Activated CD8-positive, alpha-beta T cell treated with anti-CD3 and anti-CD28 coated beads, Interleukin-2, amount 10 ng/mL, durations not matched to agents 7 days and 5 days (primary cell): ENCODE measurements around the gene TNFRSF6B. TPM values are rescaled to one million over a fixed set of nuclear protein-coding genes. Genes with fewer than 3 reads are reported as not detected.
A peak's percentile ranks its signal among the peaks of the same experiment; 100 is the strongest.

Source experiments
- ATAC-seq: fragments of 150-1000 bp; cut with Tn5 transposase; one replicate; pipeline ENCODE4 v1.10.0; 2021; ENCODE audit warnings: moderate library complexity
- CTCF ChIA-PET: fragments of 350-600 bp; sonication (Branson Sonifier 250); formaldehyde crosslinking; loops from one replicate; lab custom pipeline; 2021; ENCODE audit warnings: antibody characterized with exemption; lab: Charles Lee
- POLR2A ChIA-PET: fragments of 350-600 bp; sonication (Branson Sonifier 250); formaldehyde crosslinking; loops from one replicate; lab custom pipeline; 2021; ENCODE audit warnings: antibody characterized with exemption; lab: Charles Lee
- DNase-seq: peaks from one replicate; pipeline ENCODE4 v3.0.0-alpha.2; 2020
- H3K27ac Mint-ChIP-seq: one replicate; pipeline ENCODE4 v1.8.0; 2021; ENCODE audit warnings: mild to moderate bottlenecking, mixed read lengths
- H3K27me3 Mint-ChIP-seq: one replicate; pipeline ENCODE4 v1.8.0; 2021; ENCODE audit warnings: low read depth, mixed read lengths
- H3K36me3 Mint-ChIP-seq: one replicate; pipeline ENCODE4 v1.8.0; 2021; ENCODE audit warnings: low read depth, mixed read lengths
- H3K4me1 Mint-ChIP-seq: one replicate; pipeline ENCODE4 v1.8.0; 2021; ENCODE audit warnings: low read depth, mixed read lengths
- H3K4me3 Mint-ChIP-seq: one replicate; pipeline ENCODE4 v1.8.0; 2021; ENCODE audit warnings: mild to moderate bottlenecking, mixed read lengths
- H3K9me3 Mint-ChIP-seq: one replicate; pipeline ENCODE4 v1.8.0; 2022; ENCODE audit warnings: mixed read lengths; ENCODE audit not compliant: insufficient read depth
- total RNA-seq, 2 experiments: library from RNA; stranded (reverse); gene quantifications; one replicate each; pipeline ENCODE4 v1.2.3, GENCODE V29; 2021

TNFRSF6B gene
- total RNA-seq, 2 experiments from 2014 or later = not detected

DNA sequence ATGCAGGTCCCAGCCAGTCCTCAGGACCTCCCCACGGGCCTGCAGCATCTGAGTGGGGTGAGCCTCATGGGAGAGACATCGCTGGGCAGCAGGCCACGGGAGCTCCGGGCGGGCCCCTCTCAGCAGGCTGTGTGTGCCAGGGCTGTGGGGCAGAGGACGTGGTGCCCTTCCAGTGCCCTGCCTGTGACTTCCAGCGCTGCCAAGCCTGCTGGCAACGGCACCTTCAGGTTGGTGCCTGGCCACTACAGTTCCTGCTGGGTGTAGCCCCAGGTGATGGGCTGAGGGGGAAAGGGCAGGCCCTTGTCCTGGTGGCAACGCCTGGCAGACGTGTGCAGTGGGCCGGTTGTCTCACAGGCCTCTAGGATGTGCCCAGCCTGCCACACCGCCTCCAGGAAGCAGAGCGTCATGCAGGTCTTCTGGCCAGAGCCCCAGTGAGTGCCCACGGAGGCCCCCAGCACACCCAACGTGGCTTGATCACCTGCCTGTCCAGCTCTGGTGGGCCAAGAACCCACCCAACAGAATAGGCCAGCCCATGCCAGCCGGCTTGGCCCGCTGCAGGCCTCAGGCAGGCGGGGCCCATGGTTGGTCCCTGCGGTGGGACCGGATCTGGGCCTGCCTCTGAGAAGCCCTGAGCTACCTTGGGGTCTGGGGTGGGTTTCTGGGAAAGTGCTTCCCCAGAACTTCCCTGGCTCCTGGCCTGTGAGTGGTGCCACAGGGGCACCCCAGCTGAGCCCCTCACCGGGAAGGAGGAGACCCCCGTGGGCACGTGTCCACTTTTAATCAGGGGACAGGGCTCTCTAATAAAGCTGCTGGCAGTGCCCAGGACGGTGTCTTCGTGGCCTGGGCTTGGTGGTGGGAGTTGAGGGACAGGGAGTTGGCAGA lies 787 bp upstream of the TNFRSF6B start:
- no peak overlapping the region for H3K27ac Mint-ChIP-seq
- DNase-seq (no peak), ATAC-seq (no peak)
- ChIA-PET CTCF (no interaction called here), POLR2A (interaction anchor here (0.8 to 1.1 kb wide), 2 partner anchors 9 to 13 kb away, joined by 3 read pairs; no protein-coding TSS in a partner anchor)
- H3K36me3 Mint-ChIP-seq = peaks cover 28% of the 10 kb centered on the region
- H3K4me3 Mint-ChIP-seq = peak overlapping the region; percentile 8
- peaks cover 9% of the 10 kb centered on the region for H3K4me1 Mint-ChIP-seq
- H3K9me3 Mint-ChIP-seq = no peaks in the 10 kb centered on the region
- H3K27me3 Mint-ChIP-seq = no peaks in the 10 kb centered on the region

GRCh38 chr20:63696306-63696627 lies 185 bp upstream of the TNFRSF6B start:
- H3K4me3 Mint-ChIP-seq = no peak overlapping the region
- H3K9me3 Mint-ChIP-seq = no peaks in the 10 kb centered on the region
- POLR2A ChIA-PET = interaction anchor here (0.8 kb wide), 1 partner anchor 12 kb away, joined by 3 read pairs; no protein-coding TSS in a partner anchor
- CTCF ChIA-PET = no interaction called here
- DNase-seq (peak; percentile 42), ATAC-seq (peak; percentile 31)
- no peaks in the 10 kb centered on the region for H3K27me3 Mint-ChIP-seq
- peaks cover 9% of the 10 kb centered on the region for H3K4me1 Mint-ChIP-seq
- H3K36me3 Mint-ChIP-seq = peaks cover 27% of the 10 kb centered on the region
- no peak overlapping the region for H3K27ac Mint-ChIP-seq

DNA sequence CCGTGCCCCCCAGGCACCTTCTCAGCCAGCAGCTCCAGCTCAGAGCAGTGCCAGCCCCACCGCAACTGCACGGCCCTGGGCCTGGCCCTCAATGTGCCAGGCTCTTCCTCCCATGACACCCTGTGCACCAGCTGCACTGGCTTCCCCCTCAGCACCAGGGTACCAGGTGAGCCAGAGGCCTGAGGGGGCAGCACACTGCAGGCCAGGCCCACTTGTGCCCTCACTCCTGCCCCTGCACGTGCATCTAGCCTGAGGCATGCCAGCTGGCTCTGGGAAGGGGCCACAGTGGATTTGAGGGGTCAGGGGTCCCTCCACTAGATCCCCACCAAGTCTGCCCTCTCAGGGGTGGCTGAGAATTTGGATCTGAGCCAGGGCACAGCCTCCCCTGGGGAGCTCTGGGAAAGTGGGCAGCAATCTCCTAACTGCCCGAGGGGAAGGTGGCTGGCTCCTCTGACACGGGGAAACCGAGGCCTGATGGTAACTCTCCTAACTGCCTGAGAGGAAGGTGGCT lies 960 bp downstream of the TNFRSF6B start:
- DNase-seq (no peak), ATAC-seq (no peak)
- CTCF ChIA-PET = interaction anchor here (2.3 kb wide), 1 partner anchor 10 kb away, joined by 9 read pairs; the partner anchor contains the start of genes ARFRP1 and ZGPAT
- Mint-ChIP-seq H3K9me3 (no peaks in the 10 kb centered on the region), H3K4me3 (no peak overlapping the region), H3K27me3 (no peaks in the 10 kb centered on the region), H3K27ac (peak overlapping the region; percentile 20), H3K36me3 (peaks cover 19% of the 10 kb centered on the region), H3K4me1 (peaks cover 9% of the 10 kb centered on the region)
- POLR2A ChIA-PET = interaction anchor here (0.6 to 0.7 kb wide), 2 partner anchors 159 to 171 kb away, joined by 3 read pairs; no protein-coding TSS in a partner anchor

GRCh38 chr20:63697868-63698545 lies 1.6 kb downstream of the TNFRSF6B start:
- Mint-ChIP-seq H3K27ac (no peak overlapping the region), H3K4me3 (no peak overlapping the region), H3K27me3 (no peaks in the 10 kb centered on the region), H3K9me3 (no peaks in the 10 kb centered on the region), H3K4me1 (peaks cover 9% of the 10 kb centered on the region), H3K36me3 (peaks cover 15% of the 10 kb centered on the region)
- DNase-seq (no peak), ATAC-seq (no peak)
- POLR2A ChIA-PET = interaction anchor here (0.7 to 1.5 kb wide), 2 partner anchors 10 to 172 kb away, joined by 3 to 6 read pairs; partner anchors contain the start of genes ARFRP1 and ZGPAT
- CTCF ChIA-PET = interaction anchor here (2.3 kb wide), 1 partner anchor 10 kb away, joined by 9 read pairs; the partner anchor contains the start of genes ARFRP1 and ZGPAT

DNA sequence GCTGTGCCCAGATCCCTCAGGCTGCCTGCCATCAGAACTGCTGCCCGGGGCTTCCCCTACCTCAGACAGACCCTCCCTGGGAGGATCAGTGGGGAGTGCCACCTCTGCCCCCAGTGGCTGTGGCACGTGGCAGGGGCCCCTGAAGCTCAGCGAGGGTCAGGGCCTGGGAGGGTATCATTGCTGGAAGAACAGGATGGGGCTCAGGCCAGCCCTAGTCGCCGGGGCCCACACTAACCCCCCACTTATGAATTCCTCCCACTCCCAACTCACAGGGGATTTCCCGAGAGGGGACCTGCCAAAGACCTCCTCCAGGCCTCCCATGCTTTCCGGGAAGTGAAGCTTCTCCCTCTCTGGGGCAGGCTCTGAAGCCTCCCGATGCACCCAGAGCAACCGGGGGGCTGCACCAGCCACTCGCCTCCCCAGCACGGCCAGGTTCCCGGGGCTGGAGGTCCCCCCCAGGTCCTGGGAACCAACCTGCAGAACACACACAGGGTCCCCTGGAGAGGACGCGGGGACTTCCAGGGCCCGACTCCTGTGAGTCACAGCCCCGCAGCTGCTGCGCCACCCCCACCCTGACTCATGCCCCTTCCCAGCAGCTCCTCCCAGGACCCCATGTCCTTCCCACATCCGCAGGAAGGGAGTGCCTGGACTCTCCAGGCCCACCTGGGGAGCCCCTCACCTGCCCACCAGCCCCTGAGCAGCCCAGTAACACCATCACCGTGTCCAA lies 2.5 kb downstream of the TNFRSF6B start:
- no peak overlapping the region for H3K4me3 Mint-ChIP-seq
- no peak overlapping the region for H3K27ac Mint-ChIP-seq
- DNase-seq (no peak), ATAC-seq (no peak)
- H3K4me1 Mint-ChIP-seq = peaks cover 9% of the 10 kb centered on the region
- no peaks in the 10 kb centered on the region for H3K27me3 Mint-ChIP-seq
- CTCF ChIA-PET = interaction anchor here (2.3 kb wide), 1 partner anchor 9 kb away, joined by 9 read pairs; the partner anchor contains the start of genes ARFRP1 and ZGPAT
- peaks cover 11% of the 10 kb centered on the region for H3K36me3 Mint-ChIP-seq
- H3K9me3 Mint-ChIP-seq = no peaks in the 10 kb centered on the region
- POLR2A ChIA-PET = interaction anchor here (1.5 kb wide), 1 partner anchor 9 kb away, joined by 6 read pairs; the partner anchor contains the start of genes ARFRP1 and ZGPAT

- peaks cover 9% of the 10 kb centered on the region for H3K4me1 Mint-ChIP-seq
- ATAC-seq (no peak), DNase-seq (no peak)
- ChIA-PET CTCF (no interaction called here), POLR2A (interaction anchor here (1.5 kb wide), 1 partner anchor 9 kb away, joined by 6 read pairs; the partner anchor contains the start of genes ARFRP1 and ZGPAT)
- H3K27me3 Mint-ChIP-seq = no peaks in the 10 kb centered on the region
- H3K27ac Mint-ChIP-seq = no peak overlapping the region
- no peaks in the 10 kb centered on the region for H3K9me3 Mint-ChIP-seq
- peaks cover 7% of the 10 kb centered on the region for H3K36me3 Mint-ChIP-seq
- no peak overlapping the region for H3K4me3 Mint-ChIP-seq
Observed at GRCh38 chr20:63699466-63700198, 3.2 kb downstream of the TNFRSF6B start.

DNA sequence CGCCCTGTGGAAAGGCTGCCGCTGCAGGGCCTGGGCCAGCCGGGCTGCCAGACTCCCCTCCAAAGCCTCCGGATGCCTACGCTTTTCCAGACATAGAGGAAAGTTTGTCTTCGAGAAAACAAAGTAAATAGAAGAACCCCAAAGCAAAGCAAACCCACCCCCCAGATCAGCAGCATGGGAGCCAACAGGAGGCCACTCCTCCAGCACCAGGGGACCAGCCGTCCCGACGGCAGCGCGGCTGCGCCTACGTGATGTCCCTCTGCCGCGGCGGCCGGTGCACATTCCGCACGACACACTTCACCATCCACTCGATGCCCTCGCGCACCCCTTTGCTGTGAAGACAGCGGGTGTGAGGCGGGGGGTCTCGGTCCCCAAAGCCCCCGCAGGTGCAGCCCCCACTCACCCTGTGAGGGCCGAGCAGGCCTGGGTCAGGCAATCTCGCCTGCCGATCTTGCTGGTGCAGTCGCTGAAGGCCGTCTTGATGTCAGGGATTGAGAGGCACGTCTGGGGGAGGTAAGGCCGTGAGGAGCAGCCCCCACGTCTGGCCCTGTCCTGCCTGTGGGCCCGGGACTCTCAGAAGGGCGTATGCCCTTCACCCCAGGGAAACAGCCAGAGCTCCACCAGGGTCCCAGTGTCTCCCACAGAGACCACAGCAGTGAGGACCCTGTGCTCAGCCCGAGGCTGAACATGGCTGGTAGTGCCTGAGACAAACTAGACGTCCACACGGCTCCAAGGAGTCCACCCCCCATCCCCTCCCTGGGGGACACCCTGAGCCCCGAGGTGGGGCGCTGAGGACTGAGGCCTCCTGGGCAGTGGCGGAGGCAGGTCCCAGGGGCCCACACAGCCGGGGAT lies 4.0 kb downstream of the TNFRSF6B start:
- no peak overlapping the region for H3K27ac Mint-ChIP-seq
- no peak for DNase-seq

DNA sequence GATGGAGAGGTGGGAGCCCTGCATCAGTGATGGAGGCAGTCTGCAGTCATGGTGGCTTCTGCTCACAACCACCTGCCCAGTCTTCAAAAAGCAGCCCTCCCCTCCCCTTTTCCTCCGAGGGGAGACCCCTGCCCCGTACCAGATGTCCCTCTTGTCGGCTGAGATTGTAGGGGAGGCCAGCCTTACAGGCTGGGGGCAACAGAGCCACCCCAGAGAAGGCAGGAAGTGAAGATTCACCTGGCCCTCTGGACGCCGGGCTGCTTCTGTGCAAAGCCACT lies 4.5 kb downstream of the TNFRSF6B start:
- CTCF ChIA-PET = interaction anchor here (0.9 kb wide), 1 partner anchor 35 kb away, joined by 3 read pairs; the partner anchor contains the start of gene LIME1
- POLR2A ChIA-PET = no interaction called here
- DNase-seq (no peak), ATAC-seq (no peak)
- Mint-ChIP-seq H3K9me3 (no peaks in the 10 kb centered on the region), H3K27ac (no peak overlapping the region), H3K4me1 (peaks cover 11% of the 10 kb centered on the region), H3K27me3 (no peaks in the 10 kb centered on the region), H3K36me3 (peaks cover 16% of the 10 kb centered on the region), H3K4me3 (no peak overlapping the region)

More for the DNA sequence above, 4.0 kb downstream of the TNFRSF6B start:
- Mint-ChIP-seq H3K27me3 (no peaks in the 10 kb centered on the region), H3K36me3 (peaks cover 12% of the 10 kb centered on the region), H3K9me3 (no peaks in the 10 kb centered on the region), H3K4me3 (no peak overlapping the region), H3K4me1 (peaks cover 9% of the 10 kb centered on the region)
- CTCF ChIA-PET = interaction anchor here (0.9 kb wide), 1 partner anchor 36 kb away, joined by 3 read pairs; the partner anchor contains the start of gene LIME1
- ATAC-seq = no peak
- POLR2A ChIA-PET = no interaction called here

- Mint-ChIP-seq H3K4me3 (no peak overlapping the region), H3K4me1 (peaks cover 12% of the 10 kb centered on the region), H3K9me3 (no peaks in the 10 kb centered on the region), H3K27me3 (no peaks in the 10 kb centered on the region), H3K36me3 (peaks cover 20% of the 10 kb centered on the region), H3K27ac (no peak overlapping the region)
- POLR2A ChIA-PET = no interaction called here
- no peak for DNase-seq
- no peak for ATAC-seq
- CTCF ChIA-PET = interaction anchor here (0.9 kb wide), 1 partner anchor 35 kb away, joined by 3 read pairs; the partner anchor contains the start of gene LIME1
Observed at GRCh38 chr20:63701329-63702035, 5.0 kb downstream of the TNFRSF6B start.
